HG02884 (cell line): ENCODE data around the gene ZMYND10.

Source experiments
- ATAC-seq: cut with Tn5 transposase; IDR thresholded peaks from one replicate; pipeline ENCODE4 v1.9.1; 2021; ENCODE audit warnings: mild to moderate bottlenecking, moderate library complexity; ENCODE audit not compliant: unreplicated experiment

The ZMYND10 gene

GRCh38 chr3:50345586-50346234, at the start of gene ZMYND10:
Gene ZMYND10, minus strand, starts transcription at chr3:50345732. Its CDS starts 153 bp downstream, at chr3:50345579.
- ATAC-seq: no peak

- no peak for ATAC-seq
Observed at GRCh38 chr3:50393061-50393460, 47.5 kb upstream of the ZMYND10 start.

- no peak for ATAC-seq
Observed at GRCh38 chr3:50392101-50392715, 46.7 kb upstream of the ZMYND10 start.

GRCh38 chr3:50390508-50391224, 45.1 kb upstream of the ZMYND10 start:
- ATAC-seq: no peak

GRCh38 chr3:50389414-50389767, 43.9 kb upstream of the ZMYND10 start:
- no peak for ATAC-seq

GRCh38 chr3:50388720-50389413, 43.3 kb upstream of the ZMYND10 start:
- no peak for ATAC-seq

GRCh38 chr3:50388016-50388719, 42.6 kb upstream of the ZMYND10 start:
- ATAC-seq: no peak

GRCh38 chr3:50385754-50386153, 40.2 kb upstream of the ZMYND10 start:
- ATAC-seq: no peak

- ATAC-seq: no peak
Observed at GRCh38 chr3:50383750-50384149, 38.2 kb upstream of the ZMYND10 start.

GRCh38 chr3:50382722-50383121, 37.2 kb upstream of the ZMYND10 start:
- no peak for ATAC-seq

- ATAC-seq: no peak
Observed at GRCh38 chr3:50381383-50381782, 35.9 kb upstream of the ZMYND10 start.

GRCh38 chr3:50380405-50381085, 35.0 kb upstream of the ZMYND10 start:
- no peak for ATAC-seq

GRCh38 chr3:50378757-50379156, 33.2 kb upstream of the ZMYND10 start:
- no peak for ATAC-seq

GRCh38 chr3:50378024-50378423, 32.5 kb upstream of the ZMYND10 start:
- ATAC-seq: no peak

- ATAC-seq: no peak
Observed at GRCh38 chr3:50375258-50375931, 29.9 kb upstream of the ZMYND10 start.

- ATAC-seq: no peak
Observed at GRCh38 chr3:50374363-50375257, 29.1 kb upstream of the ZMYND10 start.

- ATAC-seq: no peak
Observed at GRCh38 chr3:50373146-50374051, 27.9 kb upstream of the ZMYND10 start.

GRCh38 chr3:50372349-50372748, 26.8 kb upstream of the ZMYND10 start:
- ATAC-seq: no peak
